MM.1S (cell line): ENCODE measurements around the gene PNKP.
A peak's percentile ranks its signal among the peaks of the same experiment; 100 is the strongest.

Source experiments
- DNase-seq: peaks from one replicate; pipeline ENCODE4 v3.0.0-alpha.2; 2015
- H2AFZ ChIP-seq: fragments of 300-600 bp; sonication (generic); 2 replicates; pipeline ENCODE4 v1.6.0; 2016; ENCODE audit warnings: antibody characterized with exemption, low read length
- H3F3A ChIP-seq: fragments of 300-600 bp; sonication (generic); 2 replicates; pipeline ENCODE4 v1.6.1; 2016; ENCODE audit warnings: mild to moderate bottlenecking, antibody characterized with exemption, low read length, moderate library complexity, mixed read lengths; ENCODE audit not compliant: insufficient read depth
- H3K27ac ChIP-seq: fragments of 300-600 bp; sonication (generic); 2 replicates; pipeline ENCODE4 v1.5.1; 2016; ENCODE audit warnings: mild to moderate bottlenecking, low read length
- H3K27me3 ChIP-seq: fragments of 300-600 bp; sonication (generic); replicated peaks from 2 replicates; pipeline ENCODE4 v1.6.0; 2016; ENCODE audit warnings: low read length; ENCODE audit not compliant: insufficient read depth
- H3K36me3 ChIP-seq: fragments of 300-600 bp; sonication (generic); replicated peaks from 2 replicates; pipeline ENCODE4 v1.6.1; 2016; ENCODE audit warnings: mild to moderate bottlenecking, low read length, mixed read lengths; ENCODE audit not compliant: insufficient read depth
- H3K4me1 ChIP-seq: fragments of 300-600 bp; sonication (generic); 2 replicates; pipeline ENCODE4 v1.6.1; 2016; ENCODE audit warnings: low read length, mixed read lengths
- H3K4me2 ChIP-seq: fragments of 300-600 bp; sonication (generic); 2 replicates; pipeline ENCODE4 v1.6.0; 2016; ENCODE audit warnings: low read depth, low read length
- H3K4me3 ChIP-seq: fragments of 300-600 bp; sonication (generic); 2 replicates; pipeline ENCODE4 v1.5.1; 2016; ENCODE audit warnings: low read length, mixed read lengths
- H3K79me2 ChIP-seq: fragments of 300-600 bp; sonication (generic); 2 replicates; pipeline ENCODE4 v1.6.1; 2016; ENCODE audit warnings: mixed run types, low read length, mixed read lengths
- H3K9ac ChIP-seq: fragments of 300-600 bp; sonication (generic); 2 replicates; pipeline ENCODE4 v1.6.1; 2016; ENCODE audit warnings: low read length, mixed read lengths
- H3K9me2 ChIP-seq: fragments of 300-600 bp; sonication (generic); replicated peaks from 2 replicates; pipeline ENCODE4 v1.6.1; 2016; ENCODE audit warnings: mild to moderate bottlenecking, low read length, mixed read lengths; ENCODE audit not compliant: insufficient read depth
- H3K9me3 ChIP-seq: fragments of 300-600 bp; sonication (generic); replicated peaks from 2 replicates; pipeline ENCODE4 v1.6.1; 2016; ENCODE audit warnings: mild to moderate bottlenecking, low read length, mixed read lengths; ENCODE audit not compliant: insufficient read depth
- H4K20me1 ChIP-seq: fragments of 300-600 bp; sonication (generic); 2 replicates; pipeline ENCODE4 v1.6.1; 2016; ENCODE audit warnings: mild to moderate bottlenecking, low read length, moderate library complexity, mixed read lengths; ENCODE audit not compliant: insufficient read depth
- CTCF ChIP-seq: fragments of 300-600 bp; sonication (generic); IDR thresholded peaks from 2 replicates; pipeline ENCODE4 v1.5.1; 2016; ENCODE audit warnings: antibody characterized with exemption, low read length, mixed read lengths
- EZH2 ChIP-seq: fragments of 300-600 bp; sonication (generic); optimal IDR thresholded peaks from 2 replicates; pipeline ENCODE3; 2017; ENCODE audit warnings: low read depth, mild to moderate bottlenecking, antibody characterized with exemption, low read length, mixed read lengths
- EZH2phosphoT487 ChIP-seq: fragments of 300-600 bp; sonication (generic); IDR thresholded peaks from 2 replicates; pipeline ENCODE4 v1.6.1; 2018; ENCODE audit warnings: antibody characterized with exemption, low read length

PNKP gene

GRCh38 chr19:49852631-49853126, 14.7 kb downstream of the PNKP start:
- Histone ChIP-seq H3K27me3 (no peaks in the 10 kb centered on the region), H3K36me3 (no peaks in the 10 kb centered on the region), H3F3A (peaks cover 19% of the 10 kb centered on the region), H3K27ac (no peak overlapping the region), H3K4me3 (peak overlapping the region; percentile 66; the same call in 1 of the 2 replicates), H2AFZ (no peak overlapping the region), H4K20me1 (no peaks in the 10 kb centered on the region; the same call in 1 of the 2 replicates), H3K4me1 (peaks cover 15% of the 10 kb centered on the region), H3K79me2 (peaks cover 32% of the 10 kb centered on the region), H3K9me2 (no peaks in the 10 kb centered on the region), H3K4me2 (peak overlapping the region; percentile 86), H3K9ac (no peak overlapping the region), H3K9me3 (no peaks in the 10 kb centered on the region)
- DNase-seq, result no peak
- TF ChIP-seq EZH2 (no peak), EZH2phosphoT487 (no peak), CTCF (no peak)

- H2AFZ ChIP-seq, result no peak overlapping the region
- H3K4me3 ChIP-seq, result peak overlapping the region; percentile 66
- H3K4me1 ChIP-seq, result peaks cover 15% of the 10 kb centered on the region
- peak; percentile 28 for DNase-seq
- no peaks in the 10 kb centered on the region for H3K9me3 ChIP-seq
- peak overlapping the region; percentile 86 for H3K4me2 ChIP-seq
- no peaks in the 10 kb centered on the region for H3K27me3 ChIP-seq
- no peaks in the 10 kb centered on the region for H3K36me3 ChIP-seq
- peak overlapping the region; percentile 47; the same call in 1 of the 2 replicates for H3K9ac ChIP-seq
- peaks cover 32% of the 10 kb centered on the region for H3K79me2 ChIP-seq
- H3F3A ChIP-seq, result peaks cover 19% of the 10 kb centered on the region
- H3K9me2 ChIP-seq, result no peaks in the 10 kb centered on the region
- H3K27ac ChIP-seq, result no peak overlapping the region
- TF ChIP-seq EZH2, result no peak
- TF ChIP-seq CTCF, result no peak
- no peak for TF ChIP-seq EZH2phosphoT487
- no peaks in the 10 kb centered on the region; the same call in 1 of the 2 replicates for H4K20me1 ChIP-seq
Measured at GRCh38 chr19:49851456-49852259, 15.7 kb downstream of the PNKP start.

GRCh38 chr19:49850487-49851342, 16.7 kb downstream of the PNKP start, which contains the start of gene PTOV1:
TSS of gene PTOV1 (plus strand) at chr19:49851159.
- Histone ChIP-seq H3K79me2 (peaks cover 32% of the 10 kb centered on the region), H4K20me1 (no peaks in the 10 kb centered on the region; the same call in 1 of the 2 replicates), H3K9me3 (no peaks in the 10 kb centered on the region), H3K9ac (peak within 1 kb of the TSS; percentile 100), H3K4me2 (peak within 1 kb of the TSS; percentile 86), H3K27me3 (no peaks in the 10 kb centered on the region), H3F3A (peaks cover 19% of the 10 kb centered on the region), H2AFZ (peak within 1 kb of the TSS; percentile 92), H3K9me2 (no peaks in the 10 kb centered on the region), H3K4me3 (peak within 1 kb of the TSS; percentile 91), H3K27ac (peak within 1 kb of the TSS; percentile 96), H3K36me3 (no peaks in the 10 kb centered on the region), H3K4me1 (peaks cover 15% of the 10 kb centered on the region)
- TF ChIP-seq CTCF (no peak), EZH2 (no peak), EZH2phosphoT487 (no peak)
- DNase-seq, result peak; percentile 91
